AG08396 (cell line): Measurements from ENCODE around the gene MPO.

ENCODE experiments used
- DNase-seq: peaks from one replicate; pipeline ENCODE4 v3.0.0; 2012; ENCODE audit warnings: low spot score, mixed read lengths

MPO gene

DNA sequence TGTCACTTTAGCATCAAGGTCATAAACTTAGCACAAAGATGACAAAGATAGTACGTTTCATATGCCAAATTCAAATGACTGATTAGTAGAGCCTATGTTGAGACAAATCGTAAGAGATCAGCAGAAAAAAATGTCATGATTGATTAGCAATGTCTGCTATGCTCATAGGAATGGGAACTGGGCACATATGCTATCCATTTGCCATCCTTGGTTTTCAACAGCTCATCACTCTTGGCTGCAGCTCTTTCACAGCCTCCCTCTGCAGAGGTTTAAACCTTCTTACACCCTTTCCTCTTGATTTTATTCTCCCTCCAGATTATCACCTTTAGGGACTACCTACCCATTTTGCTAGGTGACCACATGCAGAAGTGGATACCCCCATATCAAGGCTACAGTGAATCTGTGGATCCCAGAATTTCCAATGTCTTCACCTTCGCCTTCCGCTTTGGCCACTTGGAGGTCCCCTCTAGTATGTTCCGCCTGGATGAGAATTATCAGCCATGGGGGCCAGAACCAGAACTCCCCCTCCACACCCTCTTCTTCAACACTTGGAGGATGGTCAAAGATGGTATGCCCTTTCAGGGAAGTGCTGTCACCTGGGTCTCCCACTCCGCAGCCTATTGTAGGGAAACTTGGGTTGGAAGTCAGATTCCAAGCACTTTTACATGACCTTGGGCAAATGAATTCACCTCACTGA, 16.2 kb downstream of the MPO start:
- DNase-seq: no peak

DNA sequence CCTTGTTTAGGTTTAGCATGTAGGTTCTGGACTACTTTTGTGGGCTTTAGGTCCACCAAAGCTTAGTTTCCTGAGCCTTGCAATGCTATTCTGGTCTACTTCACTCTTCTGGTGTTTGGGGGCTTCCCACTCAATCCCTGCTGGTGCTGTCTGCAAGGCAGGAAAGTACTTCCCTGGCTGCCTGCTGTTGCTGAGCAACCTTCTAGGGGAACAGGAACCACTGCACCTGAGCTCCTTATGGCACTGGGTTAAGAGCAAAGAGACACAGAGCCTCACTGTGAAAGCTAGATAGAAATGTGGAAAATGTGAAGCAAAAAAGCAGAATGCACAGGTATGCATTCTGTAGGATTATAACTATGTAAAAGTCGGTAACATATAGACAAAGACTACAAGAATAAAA, 17.0 kb downstream of the MPO start:
- DNase-seq: no peak

- DNase-seq: no peak
Observed at GRCh38 chr17:58262149-58262548, 18.6 kb downstream of the MPO start.

DNA sequence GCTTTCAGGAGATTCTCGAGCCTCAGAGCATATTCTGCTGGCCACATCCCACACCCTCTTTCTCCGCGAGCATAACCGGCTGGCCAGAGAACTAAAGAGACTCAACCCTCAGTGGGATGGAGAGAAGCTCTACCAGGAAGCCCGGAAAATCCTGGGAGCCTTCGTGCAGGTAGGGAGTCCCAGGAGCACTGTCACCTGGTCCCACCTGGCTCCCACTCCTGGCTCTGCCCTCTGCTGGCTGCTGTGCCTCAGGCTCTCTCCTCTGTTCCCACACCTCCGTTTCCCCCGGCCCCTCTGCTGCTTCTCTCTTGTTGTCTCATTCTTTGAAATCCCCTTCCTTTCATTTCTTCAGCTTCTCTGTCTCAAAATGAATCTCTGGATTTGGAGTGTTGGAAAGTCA, 25.9 kb downstream of the MPO start:
- DNase-seq: no peak

DNA sequence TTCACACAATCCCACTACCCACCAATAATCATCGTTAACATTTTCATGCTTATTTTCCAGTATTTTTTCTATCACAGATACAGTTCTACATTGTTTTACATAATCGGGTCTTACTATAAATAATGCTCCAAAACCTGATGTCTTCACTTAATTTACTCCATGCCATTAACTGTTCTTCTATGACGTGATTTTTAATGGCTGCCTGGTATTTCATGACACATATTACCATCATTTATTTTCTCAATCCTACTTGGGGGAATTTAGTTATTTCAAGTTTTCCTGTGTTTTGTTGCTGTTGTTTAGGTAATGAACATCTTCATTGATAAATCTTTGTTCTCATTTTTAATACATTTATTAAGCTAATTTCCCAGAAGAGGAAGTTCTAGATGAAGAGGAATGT, 27.7 kb downstream of the MPO start:
- no peak for DNase-seq

DNA sequence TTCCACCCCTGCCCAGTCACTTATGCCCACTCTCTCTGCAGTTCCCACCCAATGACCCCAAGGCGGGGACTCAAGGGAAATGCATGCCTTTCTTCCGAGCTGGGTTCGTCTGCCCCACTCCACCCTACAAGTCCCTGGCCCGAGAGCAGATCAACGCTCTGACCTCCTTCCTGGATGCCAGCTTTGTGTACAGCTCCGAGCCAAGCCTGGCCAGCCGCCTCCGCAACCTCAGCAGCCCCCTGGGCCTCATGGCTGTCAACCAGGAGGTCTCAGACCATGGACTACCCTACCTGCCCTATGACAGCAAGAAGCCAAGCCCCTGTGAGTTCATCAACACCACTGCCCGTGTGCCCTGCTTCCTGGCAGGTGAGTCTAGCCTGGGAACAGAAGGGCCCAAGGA, 28.6 kb downstream of the MPO start:
- DNase-seq: no peak

GRCh38 chr17:58250344-58251011, 30.3 kb downstream of the MPO start:
- no peak for DNase-seq

DNA sequence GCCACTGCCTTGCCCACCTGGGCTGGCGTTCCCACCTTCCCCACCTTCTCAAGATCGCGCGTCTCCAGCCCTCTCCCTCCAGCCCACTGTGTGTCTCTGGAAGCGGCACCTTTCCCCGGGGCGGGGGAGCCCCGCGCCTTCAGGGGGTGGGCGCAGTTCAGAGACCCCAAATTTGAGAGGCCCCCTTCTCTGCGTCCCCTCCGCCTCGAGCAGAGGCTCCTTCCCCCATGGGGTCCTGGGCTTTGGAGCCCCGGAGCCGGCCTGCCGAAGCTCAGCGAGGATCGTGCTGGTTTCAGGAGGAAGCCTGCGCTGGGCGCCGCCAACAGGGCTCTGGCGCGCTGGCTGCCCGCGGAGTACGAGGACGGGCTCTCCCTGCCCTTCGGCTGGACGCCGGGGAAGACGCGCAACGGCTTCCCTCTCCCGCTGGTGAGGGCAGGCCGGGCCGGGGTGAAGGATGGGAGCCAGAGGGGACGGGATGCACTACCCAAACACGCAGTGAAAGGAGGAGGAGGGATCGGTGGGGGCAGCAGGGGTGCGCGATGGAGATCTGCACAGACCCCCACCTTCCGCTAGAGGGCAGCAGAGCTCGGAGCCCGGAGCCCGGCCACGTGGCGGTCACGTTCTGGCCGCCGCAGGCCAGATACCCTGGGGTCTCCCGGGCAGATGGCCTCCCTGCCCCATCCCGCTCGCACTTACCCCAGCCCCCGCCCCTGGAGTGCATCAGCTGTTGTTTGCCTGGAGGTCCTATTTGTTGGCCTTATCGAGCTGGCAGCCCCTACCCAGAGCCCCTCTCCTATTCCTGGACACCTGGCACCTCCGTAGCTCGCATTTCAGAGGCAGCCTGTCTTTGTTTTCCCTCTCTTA, 31.2 kb downstream of the MPO start:
- DNase-seq: peak; percentile 95

DNA sequence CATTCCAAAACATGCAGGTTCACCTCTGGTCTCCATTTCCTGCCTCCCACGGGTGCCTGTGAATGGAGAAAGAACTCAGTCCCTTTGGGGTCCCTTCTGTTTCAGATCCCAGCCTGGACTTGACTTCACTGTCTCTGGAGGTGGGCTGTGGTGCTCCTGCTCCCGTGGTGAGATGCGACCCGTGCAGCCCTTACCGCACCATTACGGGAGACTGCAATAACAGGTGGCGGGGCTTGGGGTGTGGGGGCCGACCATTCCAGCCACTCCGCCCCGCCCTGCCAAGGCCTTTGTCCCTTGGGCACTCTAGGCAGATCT, 31.8 kb downstream of the MPO start:
- no peak for DNase-seq

GRCh38 chr17:58247511-58248363, 33.0 kb downstream of the MPO start:
- DNase-seq: no peak

GRCh38 chr17:58246781-58247180, 34.0 kb downstream of the MPO start:
- DNase-seq: no peak

- no peak for DNase-seq
Observed at GRCh38 chr17:58246104-58246740, 34.5 kb downstream of the MPO start.

- no peak for DNase-seq
Observed at GRCh38 chr17:58245428-58246103, 35.2 kb downstream of the MPO start.

- no peak for DNase-seq
Observed at GRCh38 chr17:58244963-58245362, 35.8 kb downstream of the MPO start.

DNA sequence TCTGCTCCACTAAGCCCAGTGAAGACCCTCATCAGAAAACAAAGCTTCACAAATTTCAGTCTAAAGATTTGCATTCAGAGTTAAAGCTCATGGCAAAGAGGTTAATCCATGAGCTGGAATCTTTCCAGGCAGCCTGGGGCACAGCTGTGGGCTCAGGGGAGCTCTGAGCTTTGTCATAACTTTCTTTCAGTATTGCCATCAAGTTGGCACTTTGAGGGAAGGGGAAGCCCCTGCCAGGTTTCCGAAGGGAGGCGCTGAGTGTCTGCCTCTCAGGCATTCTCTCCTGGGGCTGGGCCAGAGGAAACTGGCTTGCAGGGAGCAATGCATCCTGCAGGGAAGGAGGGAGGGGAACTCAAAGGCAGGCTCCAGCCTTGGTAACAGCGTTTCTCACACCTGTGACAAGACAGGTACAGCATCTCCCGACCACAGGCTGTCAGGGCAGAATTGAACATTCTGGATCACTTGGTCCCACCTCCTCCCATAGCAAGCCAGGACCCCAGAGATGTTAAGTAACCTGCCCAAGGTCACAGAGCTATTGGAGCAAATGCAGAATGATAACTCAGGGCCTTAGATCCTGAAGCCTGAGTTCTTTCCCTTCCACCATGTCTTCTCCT, 38.5 kb downstream of the MPO start:
- no peak for DNase-seq

DNA sequence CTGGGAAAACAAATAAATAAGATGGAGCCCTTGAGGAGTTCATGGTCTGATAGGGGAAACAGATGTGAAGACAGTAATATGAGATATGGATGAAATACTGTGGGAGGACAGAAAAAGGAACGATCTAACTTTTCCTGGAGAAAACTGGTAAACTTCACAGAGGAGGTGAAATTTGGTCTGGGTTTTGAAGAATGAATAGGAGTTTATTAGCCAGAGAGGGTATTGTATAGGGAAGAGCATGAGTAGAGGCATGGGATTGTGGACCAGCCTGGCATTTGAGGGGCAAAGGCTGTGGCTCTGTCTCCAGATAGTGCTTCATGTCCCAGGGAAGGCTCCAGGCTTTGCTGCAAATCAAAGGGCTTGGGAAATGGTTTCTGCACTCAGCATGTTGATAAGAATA, 40.7 kb downstream of the MPO start:
- no peak for DNase-seq

DNA sequence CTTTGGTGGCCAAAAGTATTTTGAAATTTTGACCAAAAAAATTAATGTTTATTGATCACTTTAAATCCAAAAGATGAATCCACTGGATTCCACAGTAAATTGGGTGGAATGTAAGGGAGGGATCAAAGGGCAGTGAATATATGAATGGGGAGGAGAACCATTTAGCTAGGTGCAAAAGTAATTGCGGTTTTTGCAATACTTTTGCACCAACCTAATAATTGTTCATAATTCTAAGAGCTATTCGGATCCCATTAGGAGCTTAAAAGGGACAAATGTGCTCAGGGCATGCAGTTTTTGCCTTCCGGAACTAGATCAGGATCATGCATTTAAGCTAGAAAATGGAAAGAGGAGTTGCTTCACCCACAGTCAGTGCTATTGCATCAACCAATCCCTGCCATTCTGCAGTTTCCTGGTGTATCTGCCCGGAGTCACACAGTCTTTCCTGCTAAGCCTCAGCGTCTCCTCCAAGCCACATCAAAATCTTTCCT, 42.5 kb downstream of the MPO start, which contains the start of gene LPO:
TSS of gene LPO (plus strand) at position 438 of the 488 bp plus-strand sequence. CDS start 4,396 bp downstream, outside the sequence.
- no peak for DNase-seq

- no peak for DNase-seq
Observed at GRCh38 chr17:58236394-58236793, 44.3 kb downstream of the MPO start.

DNA sequence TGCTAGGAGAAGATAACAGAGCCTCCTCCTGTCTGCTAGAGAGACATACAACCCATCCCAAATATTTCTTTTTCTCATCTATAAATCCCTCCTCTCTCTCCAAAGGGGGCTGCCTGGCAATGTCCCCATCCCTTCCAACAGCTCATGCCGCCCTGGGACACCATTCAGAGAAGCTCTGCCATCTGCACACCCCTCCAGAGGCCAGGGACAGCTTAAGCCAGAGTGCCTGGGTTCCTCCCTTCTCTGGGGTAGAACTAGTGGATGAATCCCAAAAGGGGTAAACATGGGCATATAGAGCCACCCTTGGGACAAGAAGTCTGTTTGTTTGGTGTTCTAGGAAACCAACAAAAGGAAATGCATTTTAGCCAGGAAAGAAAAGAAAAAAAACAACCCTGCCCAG, 44.9 kb downstream of the MPO start:
- no peak for DNase-seq

GRCh38 chr17:58234512-58234911, 46.2 kb downstream of the MPO start:
- no peak for DNase-seq
